Epithelial cell of prostate (primary cell): Measurements from ENCODE around the gene UQCRHL.
"Not testable (repeated sequence)": the region's sequence is repeated elsewhere in the genome, so short reads cannot be mapped to it uniquely, and the experiment has no call there.

Source experiments
- DNase-seq: peaks from one replicate; pipeline ENCODE4 v3.0.0-alpha.2; 2011; ENCODE audit warnings: low read depth, low spot score
- H3K27ac ChIP-seq: fragments of 450-650 bp; 2 replicates; pipeline ENCODE4 v1.5.1; 2017; ENCODE audit warnings: mild to moderate bottlenecking

Gene UQCRHL

DNA sequence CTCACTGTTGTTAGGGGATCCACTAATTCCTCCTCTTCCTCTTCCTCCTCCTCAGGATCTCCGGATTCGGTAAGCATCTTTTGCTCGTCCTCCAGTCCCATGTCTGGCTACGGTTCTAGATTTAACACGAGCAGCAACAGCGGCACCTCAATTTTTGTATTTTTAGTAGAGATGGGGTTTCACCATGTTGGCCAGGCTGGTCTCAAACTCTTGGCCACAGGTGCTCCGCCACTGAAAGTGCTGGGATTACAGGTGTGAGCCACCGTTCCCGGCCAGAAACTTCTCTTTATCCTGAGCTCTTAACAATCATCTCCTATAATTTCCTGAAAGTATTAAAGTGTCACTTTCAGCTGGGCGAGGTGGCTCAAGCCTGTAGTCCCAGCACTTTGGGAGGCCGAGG lies at the start of gene UQCRHL:
TSS of gene UQCRHL (minus strand) at position 101 of the 400 bp plus-strand sequence. CDS start at position 101, 0 bp downstream.
- not testable (repeated sequence) for H3K27ac ChIP-seq, DNase-seq

DNA sequence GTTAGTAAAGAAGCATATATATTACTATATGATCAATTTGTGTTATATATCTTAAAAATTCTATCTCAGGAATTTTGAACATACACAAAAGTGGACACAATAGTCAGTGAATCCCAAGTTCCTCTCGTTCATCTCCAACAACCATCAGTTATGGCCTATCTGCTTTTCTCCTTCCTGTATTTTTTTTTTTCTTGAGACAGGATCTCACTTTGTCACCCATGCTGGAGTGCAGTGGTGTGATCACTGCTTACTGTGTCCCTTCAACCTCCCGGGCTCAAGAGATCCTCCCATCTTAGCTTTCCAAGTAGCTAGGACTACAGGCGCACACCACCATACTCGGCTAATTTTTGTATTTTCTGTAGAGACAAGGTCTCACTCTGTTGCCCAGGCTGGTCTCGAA lies 49.4 kb upstream of the UQCRHL start:
- no peak overlapping the region for H3K27ac ChIP-seq
- DNase-seq = no peak

DNA sequence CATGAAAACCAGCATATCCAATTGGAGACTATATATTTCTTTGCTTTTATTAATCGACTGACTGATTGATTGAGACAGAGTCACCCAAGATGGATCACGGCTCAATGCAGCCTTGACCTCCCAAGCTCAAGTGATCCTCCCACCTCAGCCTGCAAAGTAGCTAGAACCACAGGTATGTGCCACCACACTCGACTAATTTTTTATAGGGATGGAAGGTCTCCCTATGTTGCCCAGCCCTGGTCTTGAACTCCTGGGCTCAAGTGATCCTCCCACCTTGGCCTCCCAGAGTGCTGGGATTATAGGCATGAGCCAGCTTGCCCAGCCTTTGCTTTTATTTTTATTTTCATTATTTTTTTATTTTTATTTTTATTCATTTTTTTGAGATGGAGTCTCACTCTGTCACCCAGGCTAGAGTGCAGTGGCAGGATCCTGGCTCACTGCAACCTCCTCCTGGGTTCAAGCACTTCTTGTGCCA lies 45.4 kb upstream of the UQCRHL start:
- H3K27ac ChIP-seq = no peak overlapping the region
- DNase-seq = no peak

DNA sequence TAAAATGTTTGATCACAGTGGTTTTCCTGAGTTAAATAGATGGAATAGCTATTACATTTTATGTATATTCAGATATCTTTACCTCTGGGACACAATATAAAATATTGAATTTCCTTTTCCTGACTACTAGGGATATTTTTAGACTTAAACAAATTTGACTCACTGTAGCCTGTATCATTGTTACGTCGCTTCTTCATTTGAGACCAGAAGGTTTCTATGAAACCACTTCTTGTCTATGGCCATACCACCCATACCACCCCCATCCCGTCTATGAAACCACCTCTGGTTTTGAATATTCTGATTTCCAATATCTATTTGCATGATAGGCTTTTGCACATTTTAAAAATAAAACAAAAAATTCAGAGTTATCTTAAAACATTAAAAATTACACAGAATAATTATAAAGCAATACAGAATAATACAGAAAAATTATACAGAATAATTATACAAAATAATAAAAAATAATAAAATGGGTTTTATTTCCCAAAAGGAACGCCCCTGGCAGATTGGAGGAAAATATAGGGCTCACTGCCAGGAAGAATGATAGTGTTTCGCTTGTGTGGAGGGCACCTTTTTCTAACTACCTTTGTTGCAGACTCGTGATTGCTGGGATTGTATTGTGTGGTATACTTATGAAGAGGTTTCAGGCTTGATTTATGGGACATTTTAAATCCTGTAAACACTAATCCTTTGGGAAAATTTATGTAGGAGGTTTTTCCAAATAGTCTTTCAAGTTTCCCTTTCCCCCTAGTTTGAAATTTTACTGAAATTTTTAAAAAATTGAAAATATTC lies 44.8 kb upstream of the UQCRHL start:
- no peak for DNase-seq
- H3K27ac ChIP-seq = no peak overlapping the region

DNA sequence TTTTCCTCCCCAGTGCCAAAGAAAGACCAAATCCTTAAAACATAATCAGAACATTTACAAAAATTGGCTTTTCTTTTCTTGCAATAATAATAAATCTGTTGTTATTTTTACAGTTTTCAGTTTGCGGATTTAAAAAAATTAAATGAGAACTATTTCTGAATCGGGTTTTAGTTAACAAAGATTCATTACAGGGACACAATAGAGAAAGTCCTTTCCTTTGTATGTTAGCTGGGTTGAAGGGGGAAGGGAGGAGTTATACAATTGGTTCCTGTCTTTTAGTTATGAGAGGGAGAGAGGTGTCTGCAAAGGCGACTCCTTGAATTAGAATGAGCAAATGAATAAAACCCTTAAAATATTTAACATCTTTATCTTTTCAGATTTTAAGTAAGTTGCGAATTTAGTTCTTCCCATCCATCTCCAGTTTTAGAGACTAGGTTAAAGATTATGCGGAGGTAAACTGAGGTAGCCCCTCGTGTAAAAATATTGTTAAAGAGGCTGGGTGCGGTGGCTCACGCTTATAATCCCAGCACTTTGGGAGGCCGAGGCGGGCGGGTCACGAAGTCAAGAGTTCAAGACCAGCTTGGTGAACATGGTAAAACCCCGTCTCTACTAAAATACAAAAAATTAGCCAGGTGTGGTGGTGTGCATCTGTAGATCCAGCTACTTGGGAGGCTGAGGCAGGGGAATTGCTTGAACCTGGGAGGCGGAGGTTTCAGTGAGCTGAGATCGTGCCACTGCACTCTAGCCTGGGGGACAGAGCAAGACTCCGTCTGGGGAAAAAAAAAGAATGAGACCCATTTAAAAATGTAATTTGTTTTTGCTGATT lies 44.0 kb upstream of the UQCRHL start:
- no peak overlapping the region for H3K27ac ChIP-seq
- DNase-seq = no peak

DNA sequence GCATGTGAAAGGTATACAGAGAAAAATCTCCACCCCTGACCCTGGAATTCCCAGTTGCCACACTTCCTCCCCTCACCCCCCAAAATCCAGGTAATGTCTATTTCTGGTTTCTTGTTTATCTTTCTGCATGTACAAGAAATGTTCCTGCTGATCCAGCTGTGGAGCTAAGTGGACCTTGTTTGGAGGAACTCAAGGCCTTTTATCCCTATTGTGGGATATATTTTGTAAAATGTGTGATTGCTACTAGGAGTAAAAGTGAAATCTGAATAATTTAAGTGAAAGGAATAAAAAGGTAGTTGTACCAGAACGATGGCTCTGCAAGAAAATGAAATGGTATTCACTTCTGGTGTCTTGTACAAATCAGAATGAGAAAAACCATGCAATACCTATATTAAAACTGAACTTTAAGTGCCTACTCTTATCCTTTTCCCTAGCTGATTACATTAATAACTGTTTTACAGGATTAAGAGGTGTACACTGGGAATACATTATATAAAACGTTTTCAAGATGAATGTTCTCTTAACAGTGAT lies 43.1 kb upstream of the UQCRHL start:
- DNase-seq = no peak
- peak overlapping the region; percentile 90 for H3K27ac ChIP-seq

DNA sequence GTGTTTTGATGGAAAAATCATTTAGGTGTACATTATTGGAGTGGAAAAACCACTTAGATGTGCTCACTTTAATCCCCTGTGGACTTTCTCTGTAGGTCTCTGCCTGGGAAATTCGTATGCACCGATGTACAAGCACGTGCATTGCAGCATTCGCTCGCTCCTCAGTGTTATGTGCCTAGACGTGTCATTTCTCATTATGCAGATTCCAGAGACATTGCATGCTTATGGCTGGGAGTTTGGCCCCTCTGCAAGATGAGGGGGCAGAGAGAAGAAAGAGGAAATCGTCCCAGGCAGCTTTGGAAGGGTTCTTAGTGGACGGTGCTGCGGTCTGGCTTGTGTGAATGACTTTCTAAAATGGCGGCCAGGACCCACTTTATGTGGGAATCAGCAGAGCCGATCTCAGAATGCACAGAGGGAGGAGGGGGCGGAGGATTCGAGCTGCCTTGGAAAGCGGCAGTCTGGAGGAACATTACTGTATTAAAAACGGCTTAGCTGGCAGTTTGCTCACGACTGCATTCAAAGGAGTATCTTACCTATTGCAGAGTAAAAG lies 42.4 kb upstream of the UQCRHL start:
- no peak for DNase-seq
- peak overlapping the region; percentile 90 for H3K27ac ChIP-seq

DNA sequence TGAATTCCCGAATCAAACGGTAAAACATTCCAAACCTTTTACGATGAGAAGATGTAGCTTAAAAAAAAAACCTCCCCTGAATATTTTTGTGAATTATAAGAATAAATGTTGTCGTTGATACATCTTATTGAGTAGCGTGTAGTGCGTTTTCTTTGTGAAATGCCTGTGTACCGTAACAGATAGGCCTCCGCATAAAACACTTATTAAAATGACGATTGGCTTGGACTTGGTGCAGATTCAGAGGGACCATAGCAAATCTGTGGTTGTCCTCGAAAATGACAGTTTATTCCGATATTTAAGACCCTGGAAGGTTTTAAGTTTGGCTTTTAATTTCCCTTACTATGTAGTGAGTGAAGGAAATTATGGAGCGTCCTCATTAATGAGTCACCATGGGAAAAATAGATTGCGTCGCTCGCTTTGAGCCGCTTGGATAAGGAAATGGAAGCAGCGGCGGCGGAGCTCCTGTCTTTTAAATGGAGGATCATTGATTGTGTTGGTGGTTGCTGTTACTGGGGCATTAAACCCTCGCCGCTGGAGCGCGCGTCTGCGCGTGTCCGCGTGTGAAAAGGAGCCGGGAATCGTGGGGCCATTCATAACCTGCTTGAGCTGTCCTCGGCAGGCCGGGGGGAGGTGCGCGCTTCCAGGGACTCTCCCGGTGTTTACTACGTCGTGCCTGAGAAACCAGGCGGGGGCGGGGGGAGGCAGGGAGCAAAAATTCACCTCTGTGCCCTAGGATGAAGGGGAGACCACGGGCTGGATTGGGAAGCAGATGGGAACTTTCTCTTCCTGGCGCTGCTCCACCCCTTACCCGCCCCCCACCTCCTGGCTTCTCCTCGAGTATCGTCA lies 41.7 kb upstream of the UQCRHL start:
- no peak for DNase-seq
- H3K27ac ChIP-seq = peak overlapping the region; percentile 90

DNA sequence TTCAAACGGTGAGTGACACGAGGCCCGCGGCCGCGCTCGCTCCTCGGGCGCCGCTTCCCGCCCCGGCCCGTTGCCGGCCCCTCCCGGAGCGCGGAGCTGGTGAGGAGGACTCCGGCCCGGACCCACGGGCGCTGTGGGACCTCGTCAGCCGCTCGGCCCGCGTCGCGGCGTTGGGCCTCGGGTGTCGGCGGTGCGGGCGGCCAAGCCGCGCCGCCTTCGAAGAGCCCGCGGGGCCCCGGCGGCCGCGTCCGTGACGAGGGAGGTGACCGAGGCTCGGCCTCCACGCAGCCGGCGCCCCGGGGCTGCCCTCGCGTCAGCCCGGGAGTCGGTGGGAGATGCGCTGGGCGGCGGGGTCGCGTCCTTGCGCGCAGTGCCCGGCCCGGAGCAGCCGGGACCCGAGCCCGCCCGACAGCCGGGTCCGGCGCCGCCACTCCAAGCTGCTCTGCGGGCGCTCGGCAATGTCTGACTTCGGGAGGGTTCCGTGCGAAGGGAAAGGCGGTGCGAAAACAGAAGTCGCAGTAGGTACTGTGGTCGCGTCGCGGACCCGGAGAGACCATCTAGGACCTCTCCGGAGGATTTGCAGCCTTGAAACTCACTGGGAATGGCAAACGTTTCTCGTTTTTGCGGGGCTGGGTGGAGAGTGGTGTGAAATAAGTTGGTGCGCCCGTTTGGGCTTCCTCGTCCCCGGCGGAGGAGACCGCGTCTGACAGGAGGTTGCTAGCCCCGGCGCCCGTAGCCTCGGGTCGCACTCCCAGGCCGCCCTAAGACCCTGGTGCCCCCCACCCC lies 40.9 kb upstream of the UQCRHL start:
- H3K27ac ChIP-seq = peak overlapping the region; percentile 90
- DNase-seq = no peak

DNA sequence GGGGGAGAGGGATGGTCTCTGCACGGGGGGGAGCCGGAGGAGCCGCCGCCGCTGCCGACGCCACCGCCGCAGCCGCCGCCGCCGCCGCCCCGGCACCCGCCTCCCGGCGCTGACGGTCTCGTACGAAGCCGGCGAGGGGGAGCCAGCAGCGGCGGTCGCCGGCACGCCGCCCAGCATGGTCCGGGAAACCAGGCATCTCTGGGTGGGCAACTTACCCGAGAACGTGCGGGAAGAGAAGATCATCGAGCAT lies 40.4 kb upstream of the UQCRHL start:
- H3K27ac ChIP-seq = peak overlapping the region; percentile 90
- DNase-seq = no peak

DNA sequence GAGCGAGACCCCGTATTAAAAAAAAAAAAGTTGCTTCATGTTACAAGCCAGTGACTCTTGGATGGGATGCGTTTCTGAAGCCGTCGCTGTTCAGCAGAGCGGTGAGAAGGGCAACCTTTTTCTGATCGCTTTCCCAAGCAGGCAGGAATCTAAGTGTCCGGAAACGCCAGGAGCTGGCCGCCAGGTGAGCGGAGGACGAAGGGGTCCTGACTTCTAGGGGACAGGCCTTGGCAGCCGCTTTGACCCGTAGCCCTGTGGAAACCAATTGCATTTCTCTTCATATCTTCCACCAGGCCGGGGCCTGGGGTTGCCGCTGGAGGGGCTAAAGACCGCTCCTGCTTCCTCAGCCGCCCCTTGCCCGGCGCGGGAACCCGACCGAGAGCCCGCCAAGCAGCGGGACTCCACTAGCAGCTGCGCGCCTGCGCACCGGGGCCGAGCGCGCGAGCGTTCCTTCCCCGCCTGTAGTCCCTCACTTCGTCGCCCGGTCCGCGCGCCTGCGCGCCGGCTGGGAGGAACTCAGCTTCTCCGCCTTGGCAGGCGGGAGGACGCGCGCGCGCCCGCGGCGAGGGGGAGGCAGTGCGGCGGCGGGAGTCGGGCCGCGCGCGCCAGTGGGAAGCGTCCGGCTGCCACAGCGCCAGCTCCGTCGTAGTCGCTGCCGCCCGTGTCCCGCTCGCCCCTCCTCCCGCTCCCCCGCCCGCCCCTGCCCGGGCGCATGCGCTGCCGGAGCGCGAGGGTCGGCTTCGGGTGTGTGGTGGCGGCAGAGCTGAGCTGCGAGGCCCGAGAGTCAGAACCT lies 39.8 kb upstream of the UQCRHL start, which contains the start of gene SPEN:
TSS of gene SPEN (plus strand) at position 608 of the 793 bp plus-strand sequence. CDS start 361 bp downstream, outside the sequence.
- H3K27ac ChIP-seq = peak within 1 kb of the TSS; percentile 90
- DNase-seq = peak; percentile 84

DNA sequence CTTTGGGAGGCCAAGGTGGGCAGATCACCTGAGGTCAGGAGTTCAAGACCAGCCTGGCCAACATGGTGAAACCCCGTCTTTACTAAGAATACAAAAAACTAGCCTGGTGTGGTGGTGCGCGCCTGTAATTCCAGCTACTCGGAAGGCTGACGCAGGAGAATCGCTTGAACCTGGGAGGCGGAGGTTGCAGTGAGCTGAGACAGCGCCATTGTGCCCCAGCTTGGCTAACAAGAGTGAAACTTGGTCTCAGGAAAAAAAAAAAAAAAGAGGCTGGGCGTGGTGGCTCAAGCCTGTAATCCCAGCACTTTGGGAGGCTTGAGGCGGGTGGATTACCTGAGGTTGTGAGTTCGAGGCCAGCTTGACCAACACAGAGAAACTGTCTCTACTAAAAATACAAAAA lies 38.6 kb upstream of the UQCRHL start:
- DNase-seq = not testable (repeated sequence)

DNA sequence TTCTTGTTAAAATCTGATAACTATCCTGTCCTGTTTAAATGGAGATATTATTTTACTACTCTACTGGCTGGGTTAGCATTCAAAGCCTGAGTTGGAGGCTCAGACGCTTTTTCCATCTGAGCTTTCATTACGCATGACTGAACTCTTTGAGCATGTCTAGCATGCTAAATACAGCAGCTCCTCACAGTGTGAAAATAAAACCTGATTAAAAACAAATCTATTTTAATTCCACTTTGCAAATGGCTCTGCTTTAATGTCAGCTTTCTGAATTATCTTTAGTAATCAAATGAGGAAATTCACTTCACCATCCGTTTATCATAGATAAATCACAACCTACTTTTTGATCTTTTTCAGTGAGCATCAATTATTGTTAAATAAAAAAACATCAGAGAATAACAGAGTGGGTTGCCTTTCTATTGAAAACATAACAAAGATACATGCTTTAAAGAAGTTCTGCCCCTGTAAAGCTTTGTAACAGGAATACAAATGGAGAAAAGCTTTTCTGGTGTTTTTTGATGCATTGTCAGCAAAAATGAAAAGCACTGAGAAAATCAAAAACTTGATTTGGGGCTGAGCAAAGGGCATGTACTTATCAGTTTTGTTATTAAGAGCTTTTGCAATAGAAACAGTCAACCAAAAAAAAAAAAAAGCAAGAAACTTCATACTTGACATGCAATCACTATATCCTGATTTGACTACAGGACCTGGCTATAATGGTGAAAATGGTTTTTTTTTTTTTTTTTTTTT lies 36.5 kb upstream of the UQCRHL start:
- H3K27ac ChIP-seq = no peak overlapping the region
- DNase-seq = no peak

More for the DNA sequence above, 38.6 kb upstream of the UQCRHL start:
- H3K27ac ChIP-seq = not testable (repeated sequence)

DNA sequence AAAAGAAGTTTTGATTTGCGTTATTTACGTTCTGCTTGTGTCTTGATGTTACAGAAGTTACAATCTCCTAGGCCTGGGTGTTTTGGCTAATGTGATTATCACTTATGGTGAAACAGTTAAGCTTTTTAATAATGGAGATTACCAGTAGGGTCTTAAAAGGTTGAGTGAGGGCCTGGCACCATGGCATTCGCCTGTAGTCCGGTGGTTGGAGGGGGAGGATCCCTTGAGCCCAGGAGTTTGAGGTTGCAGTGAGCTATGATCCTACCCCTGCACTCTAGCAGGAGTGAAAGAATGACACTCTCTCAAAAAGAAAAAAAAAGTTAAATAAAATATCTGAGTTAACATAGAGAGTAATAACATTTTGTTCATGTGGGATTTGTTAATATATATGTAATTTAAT lies 31.3 kb upstream of the UQCRHL start:
- DNase-seq = no peak
- H3K27ac ChIP-seq = no peak overlapping the region

DNA sequence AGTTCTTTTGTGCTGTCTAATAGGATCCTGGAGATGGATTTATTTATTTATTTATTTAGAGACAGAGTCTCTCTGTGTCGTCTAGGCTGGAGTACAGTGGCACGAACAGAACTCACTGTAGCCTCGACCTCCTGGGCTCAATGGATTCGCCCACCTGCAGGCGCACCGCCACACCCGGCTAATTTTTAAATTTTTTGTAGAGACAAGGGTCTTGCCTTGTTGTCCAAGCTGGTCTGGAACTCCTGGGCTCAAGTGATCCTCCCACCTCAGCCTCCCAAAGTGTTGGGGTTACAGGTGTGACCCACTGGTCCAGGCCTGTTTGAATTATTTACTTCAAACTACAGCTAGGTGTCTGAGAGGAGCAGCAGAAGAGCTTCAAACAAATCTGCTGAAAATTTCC lies 30.5 kb upstream of the UQCRHL start:
- DNase-seq = no peak
- no peak overlapping the region for H3K27ac ChIP-seq

DNA sequence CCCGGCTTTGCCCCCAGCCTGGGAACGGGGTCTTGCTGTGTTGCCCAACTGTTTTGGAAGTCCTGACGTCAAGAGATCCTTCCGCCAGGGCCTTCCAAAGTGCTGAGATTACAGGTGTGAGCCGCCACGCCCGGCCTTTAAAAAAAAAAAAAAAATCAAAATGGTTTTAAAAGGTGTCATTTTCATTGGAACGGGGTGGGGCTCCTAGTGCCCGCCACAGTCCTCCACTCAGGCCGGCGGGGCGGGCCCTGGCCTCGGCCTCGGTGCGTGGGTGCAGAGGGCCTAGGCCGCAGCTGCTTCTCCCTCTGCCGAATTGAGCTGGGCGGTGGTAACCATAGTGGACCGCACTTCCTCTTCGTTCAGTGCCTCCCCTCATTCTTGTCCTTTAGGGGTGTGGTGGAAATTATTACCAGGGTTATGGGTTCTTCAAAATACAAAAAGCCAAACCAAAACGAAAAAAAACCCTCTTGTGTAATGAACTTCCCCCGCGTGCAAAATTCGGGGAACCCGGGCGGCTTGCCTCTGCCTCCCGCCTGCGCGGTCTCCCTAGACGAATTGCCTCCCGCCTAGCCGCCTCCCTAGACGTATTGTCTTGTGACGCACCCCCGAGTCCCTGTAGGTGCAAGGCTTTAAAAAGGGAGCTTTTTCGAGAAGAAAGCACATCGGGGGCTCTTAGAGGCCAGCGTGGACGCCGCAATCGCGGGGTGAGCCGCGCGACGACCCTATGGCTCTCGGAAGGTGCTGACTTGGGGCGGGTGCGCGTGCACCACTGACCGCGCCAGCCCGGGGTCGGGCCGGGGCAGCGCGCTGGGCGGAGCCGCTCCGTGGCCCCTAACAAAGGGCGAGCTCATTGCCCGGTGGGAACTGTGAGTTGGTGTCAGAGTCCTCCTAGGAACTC lies 29.6 kb upstream of the UQCRHL start:
- no peak for DNase-seq
- H3K27ac ChIP-seq = peak overlapping the region; percentile 100

DNA sequence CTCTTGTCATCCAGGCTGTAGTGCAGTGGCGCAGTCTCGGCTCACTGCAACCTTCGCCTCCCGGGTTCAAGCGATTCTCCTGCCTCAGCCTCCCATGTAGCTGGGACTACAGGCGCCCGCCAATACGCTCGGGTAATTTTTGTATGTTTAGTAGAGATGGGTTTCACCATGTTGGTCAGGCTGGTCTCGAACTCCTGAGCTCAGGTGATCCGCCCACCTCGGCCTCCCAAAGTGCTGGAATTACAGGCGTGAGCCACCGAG lies 29.0 kb upstream of the UQCRHL start:
- not testable (repeated sequence) for DNase-seq
- H3K27ac ChIP-seq = peak overlapping the region; percentile 100
